ENCODE data around the gene COL4A3.

DNA sequence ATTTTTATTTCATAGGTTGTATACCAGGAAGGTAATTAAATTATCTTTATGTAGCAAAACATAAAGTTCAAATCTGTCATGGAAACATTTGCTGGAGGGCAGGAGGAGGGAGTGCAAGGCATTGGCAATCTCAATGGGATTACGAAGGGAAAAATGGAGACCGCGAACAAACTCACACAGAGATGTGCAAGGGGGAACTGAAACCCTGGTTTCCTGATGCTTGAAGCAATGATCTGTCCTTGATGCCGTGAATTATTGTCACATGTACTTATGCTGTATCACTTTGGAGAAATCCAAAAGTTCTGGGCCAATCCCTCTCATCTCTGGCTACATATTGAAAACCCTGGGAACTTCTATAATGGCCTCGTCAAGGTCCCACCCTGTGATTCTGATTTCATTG lies 95.6 kb downstream of the COL4A3 start:
- TF ChIP-seq, protein P1, sequence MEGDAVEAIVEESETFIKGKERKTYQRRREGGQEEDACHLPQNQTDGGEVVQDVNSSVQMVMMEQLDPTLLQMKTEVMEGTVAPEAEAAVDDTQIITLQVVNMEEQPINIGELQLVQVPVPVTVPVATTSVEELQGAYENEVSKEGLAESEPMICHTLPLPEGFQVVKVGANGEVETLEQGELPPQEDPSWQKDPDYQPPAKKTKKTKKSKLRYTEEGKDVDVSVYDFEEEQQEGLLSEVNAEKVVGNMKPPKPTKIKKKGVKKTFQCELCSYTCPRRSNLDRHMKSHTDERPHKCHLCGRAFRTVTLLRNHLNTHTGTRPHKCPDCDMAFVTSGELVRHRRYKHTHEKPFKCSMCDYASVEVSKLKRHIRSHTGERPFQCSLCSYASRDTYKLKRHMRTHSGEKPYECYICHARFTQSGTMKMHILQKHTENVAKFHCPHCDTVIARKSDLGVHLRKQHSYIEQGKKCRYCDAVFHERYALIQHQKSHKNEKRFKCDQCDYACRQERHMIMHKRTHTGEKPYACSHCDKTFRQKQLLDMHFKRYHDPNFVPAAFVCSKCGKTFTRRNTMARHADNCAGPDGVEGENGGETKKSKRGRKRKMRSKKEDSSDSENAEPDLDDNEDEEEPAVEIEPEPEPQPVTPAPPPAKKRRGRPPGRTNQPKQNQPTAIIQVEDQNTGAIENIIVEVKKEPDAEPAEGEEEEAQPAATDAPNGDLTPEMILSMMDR (optimal IDR thresholded peaks at IDR 0.05 in 1 of 3, IDR thresholded peaks at IDR 0.05 in 1 of 3, conservative IDR thresholded peaks at IDR 0.05 in 1 of 3; ENCODE audit: extremely low read depth in 1 of 3, insufficient read depth in 2 of 3, low read length in 3 of 3), result no peak
- TF ChIP-seq EZH2 (IDR thresholded peaks at IDR 0.05; ENCODE audit: low read length), result no peak

Measured in keratinocyte (primary cell).